GM13976 (cell line): ENCODE data around the gene SPTBN1.

ENCODE experiments used
- DNase-seq: peaks from one replicate; pipeline ENCODE4 v3.0.0; 2012; ENCODE audit warnings: low spot score
- CTCF ChIP-seq: IDR thresholded peaks from 2 replicates; pipeline ENCODE4 v1.5.1; 2012; ENCODE audit warnings: borderline replicate concordance, mild to moderate bottlenecking; ENCODE audit not compliant: insufficient read depth; ENCODE audit errors: extremely low read depth, missing control alignments, control extremely low read depth
- in situ Hi-C: fragments of 300-500 bp; cut with MboI; formaldehyde crosslinking; loops from one replicate; pipeline ENCODE4 v1.12.0; 2022; ENCODE audit warnings: low sequenced_read_pairs, mixed read lengths, inconsistent platforms; ENCODE audit not compliant: unreplicated experiment

SPTBN1 gene

GRCh38 chr2:54464341-54464740 lies 8.2 kb downstream of the SPTBN1 start:
- no peak for DNase-seq
- no peak for TF ChIP-seq CTCF
- in situ Hi-C loops, result no loop called here

GRCh38 chr2:54465143-54465542 lies 9.0 kb downstream of the SPTBN1 start:
- in situ Hi-C loops, result no loop called here
- no peak for DNase-seq
- no peak for TF ChIP-seq CTCF

GRCh38 chr2:54466870-54467269 lies 10.7 kb downstream of the SPTBN1 start:
- no peak for TF ChIP-seq CTCF
- DNase-seq, result no peak
- in situ Hi-C loops, result no loop called here

GRCh38 chr2:54468673-54469072 lies 12.5 kb downstream of the SPTBN1 start:
- in situ Hi-C loops, result no loop called here
- TF ChIP-seq CTCF, result no peak
- DNase-seq, result no peak

- DNase-seq, result no peak
- TF ChIP-seq CTCF, result no peak
- in situ Hi-C loops, result no loop called here
Observed at GRCh38 chr2:54469484-54470053, 13.4 kb downstream of the SPTBN1 start.

GRCh38 chr2:54470266-54470938 lies 14.3 kb downstream of the SPTBN1 start:
- DNase-seq, result no peak
- in situ Hi-C loops, result no loop called here
- TF ChIP-seq CTCF, result no peak
